Neuronal stem cell (in vitro differentiated cells): ENCODE results near the gene RYR1.
"Not testable (repeated sequence)": the region's sequence is repeated elsewhere in the genome, so short reads cannot be mapped to it uniquely, and the experiment has no call there.

Experiments used
- DNase-seq: peaks from one replicate; pipeline ENCODE4 v3.0.0-alpha.2; 2013; ENCODE audit warnings: low spot score
- H2AFZ ChIP-seq: one replicate; pipeline ENCODE4 v1.6.1; 2013; ENCODE audit warnings: mild to moderate bottlenecking, low read length, inconsistent platforms
- H2AK5ac ChIP-seq: 2 replicates; pipeline ENCODE4 v1.6.1; 2013; ENCODE audit warnings: low read depth, mild to moderate bottlenecking, inconsistent platforms, low read length, moderate library complexity, mixed read lengths
- H2BK120ac ChIP-seq: 2 replicates; pipeline ENCODE4 v1.6.1; 2013; ENCODE audit warnings: low read depth, mild to moderate bottlenecking, inconsistent platforms, low read length, moderate library complexity, mixed read lengths
- H2BK12ac ChIP-seq: one replicate; pipeline ENCODE4 v1.6.1; 2013; ENCODE audit warnings: low read length, inconsistent platforms
- H2BK15ac ChIP-seq: 2 replicates; pipeline ENCODE4 v1.6.1; 2013; ENCODE audit warnings: mild to moderate bottlenecking, low read length, inconsistent platforms, mixed read lengths
- H2BK5ac ChIP-seq: one replicate; pipeline ENCODE4 v1.6.1; 2013; ENCODE audit warnings: inconsistent platforms, mild to moderate bottlenecking, low read length, moderate library complexity
- H3K14ac ChIP-seq: one replicate; pipeline ENCODE4 v1.6.1; 2013; ENCODE audit warnings: low read length, inconsistent platforms
- H3K18ac ChIP-seq: 2 replicates; pipeline ENCODE4 v1.6.1; 2013; ENCODE audit warnings: low read length, inconsistent platforms
- H3K23ac ChIP-seq: 2 replicates; pipeline ENCODE4 v1.6.1; 2013; ENCODE audit warnings: low read depth, mild to moderate bottlenecking, mixed read lengths, low read length, inconsistent platforms; ENCODE audit not compliant: poor library complexity
- H3K27ac ChIP-seq: replicated peaks from 3 replicates; pipeline ENCODE4 v1.5.1; 2013; ENCODE audit warnings: low read length, inconsistent platforms
- H3K27me3 ChIP-seq, 3 experiments: 2 replicates each; pipeline ENCODE4 v1.6.1; 2013; ENCODE audit warnings: low read length in 3 of 3, mild to moderate bottlenecking in 2 of 3, inconsistent platforms in 1 of 3, low read depth in 1 of 3, mixed read lengths in 1 of 3, moderate library complexity in 1 of 3; ENCODE audit not compliant: control insufficient read depth in 3 of 3, insufficient read depth in 3 of 3
- H3K36me3 ChIP-seq, 2 donors: replicated peaks in 1 of 2; 2 replicates each; pipeline ENCODE4 v1.6.1; 2013; ENCODE audit warnings: low read length in 2 of 2; ENCODE audit not compliant: control insufficient read depth in 2 of 2, insufficient read depth in 2 of 2
- H3K4ac ChIP-seq: 2 replicates; pipeline ENCODE4 v1.6.1; 2013; ENCODE audit warnings: inconsistent platforms, mild to moderate bottlenecking, low read length, moderate library complexity
- H3K4me1 ChIP-seq, 2 donors: 1 replicate in 1 of 2; 2 replicates in 1 of 2; pipeline ENCODE4 v1.6.1; 2013; ENCODE audit warnings: low read length in 2 of 2, low read depth in 1 of 2; ENCODE audit not compliant: control insufficient read depth in 2 of 2, insufficient read depth in 1 of 2
- H3K4me2 ChIP-seq: one replicate; pipeline ENCODE4 v1.6.1; 2013; ENCODE audit warnings: mild to moderate bottlenecking, low read length, inconsistent platforms; ENCODE audit not compliant: insufficient read depth, poor library complexity, severe bottlenecking
- H3K4me3 ChIP-seq, 2 donors: 2 replicates each; pipeline ENCODE4 v1.5.1; 2013; ENCODE audit warnings: low read length in 2 of 2, mild to moderate bottlenecking in 2 of 2, inconsistent platforms in 1 of 2, moderate library complexity in 1 of 2
- H3K79me1 ChIP-seq: one replicate; pipeline ENCODE4 v1.6.1; 2013; ENCODE audit warnings: low read depth, mild to moderate bottlenecking, inconsistent platforms, low read length, moderate library complexity
- H3K9ac ChIP-seq: one replicate; pipeline ENCODE4 v1.6.1; 2013; ENCODE audit warnings: mild to moderate bottlenecking, low read depth, low read length, inconsistent platforms; ENCODE audit not compliant: poor library complexity
- H3K9me3 ChIP-seq, 2 donors: replicated peaks in 1 of 2; 2 replicates each; pipeline versions ENCODE3 to v1.6.1; 2013; ENCODE audit warnings: low read length in 2 of 2, mild to moderate bottlenecking in 2 of 2, inconsistent platforms in 1 of 2, low read depth in 1 of 2, mixed read lengths in 1 of 2, moderate library complexity in 1 of 2; ENCODE audit not compliant: control insufficient read depth in 2 of 2, insufficient read depth in 1 of 2
- H4K8ac ChIP-seq: one replicate; pipeline ENCODE4 v1.6.1; 2013; ENCODE audit warnings: low read depth, mild to moderate bottlenecking, inconsistent platforms, low read length, moderate library complexity
- H4K91ac ChIP-seq: one replicate; pipeline ENCODE4 v1.6.1; 2013; ENCODE audit warnings: low read length, low read depth, mild to moderate bottlenecking, inconsistent platforms; ENCODE audit not compliant: poor library complexity
- WGBS, 2 donors: extraction: QIAGEN DNeasy Blood & Tissue Kit; methylation state at CpG; one replicate each; pipeline ENCODE4 v1.1.7; 2013; ENCODE audit warnings: missing lambda C conversion rate in 2 of 2, mixed read lengths in 1 of 2; ENCODE audit not compliant: insufficient read length in 2 of 2, insufficient replicate concordance in 1 of 2; ENCODE audit errors: extremely low coverage in 2 of 2; 5-methylcytosine and 5-hydroxymethylcytosine counted together

Gene RYR1

GRCh38 chr19:38596057-38596981 lies 162.8 kb downstream of the RYR1 start:
- peak overlapping the region; percentile 83 for H2BK15ac ChIP-seq
- peak overlapping the region; percentile 50 for H3K27ac ChIP-seq
- H3K4me2 ChIP-seq: peak overlapping the region; percentile 85
- peak overlapping the region; percentile 31 for H3K14ac ChIP-seq
- H3K27me3 ChIP-seq: peaks cover 0 to 6% (median 2%) of the 10 kb centered on the region in 3 experiments
- H2BK12ac ChIP-seq: no peak overlapping the region
- no peaks in the 10 kb centered on the region for H3K36me3 ChIP-seq
- no CpG with 5 or more reads among the region's 55 CpGs for WGBS, 2 donors
- no peak overlapping the region for H4K91ac ChIP-seq
- H2BK5ac ChIP-seq: peak overlapping the region; percentile 53
- no peak overlapping the region for H3K4ac ChIP-seq
- H3K4me3 ChIP-seq: peak overlapping the region; percentile 17 to 79
- peak overlapping the region; percentile 90 for H2AFZ ChIP-seq
- H3K9me3 ChIP-seq: no peaks in the 10 kb centered on the region
- DNase-seq: peak; percentile 85
- H3K18ac ChIP-seq: peak overlapping the region; percentile 90
- H3K79me1 ChIP-seq: no peaks in the 10 kb centered on the region
- no peak overlapping the region for H2BK120ac ChIP-seq
- peaks cover 0 to 5% of the 10 kb centered on the region in 2 donors for H3K4me1 ChIP-seq
- H3K23ac ChIP-seq: peak overlapping the region; percentile 25
- peak overlapping the region; percentile 83 for H3K9ac ChIP-seq
- H2AK5ac ChIP-seq: peak overlapping the region; percentile 68
- no peak overlapping the region for H4K8ac ChIP-seq

GRCh38 chr19:38597075-38597474 lies 163.6 kb downstream of the RYR1 start:
- H3K4me3 ChIP-seq: peak overlapping the region in 1 of 2 donors; percentile 37
- no peaks in the 10 kb centered on the region for H3K79me1 ChIP-seq
- no CpG with 5 or more reads among the region's 11 CpGs for WGBS, 2 donors
- no peak overlapping the region for H3K27ac ChIP-seq
- peaks cover 0 to 5% of the 10 kb centered on the region in 2 donors for H3K4me1 ChIP-seq
- H4K8ac ChIP-seq: no peak overlapping the region
- no peak for DNase-seq
- no peak overlapping the region for H3K4ac ChIP-seq
- no peak overlapping the region for H3K23ac ChIP-seq
- H3K9me3 ChIP-seq: no peaks in the 10 kb centered on the region
- H3K9ac ChIP-seq: no peak overlapping the region
- H2BK15ac ChIP-seq: no peak overlapping the region
- H3K14ac ChIP-seq: no peak overlapping the region
- H3K27me3 ChIP-seq: peaks cover 0 to 6% (median 2%) of the 10 kb centered on the region in 3 experiments
- H3K36me3 ChIP-seq: no peaks in the 10 kb centered on the region
- H2BK5ac ChIP-seq: no peak overlapping the region
- H2BK12ac ChIP-seq: no peak overlapping the region
- no peak overlapping the region for H2BK120ac ChIP-seq
- no peak overlapping the region for H2AFZ ChIP-seq
- no peak overlapping the region for H4K91ac ChIP-seq
- peak overlapping the region; percentile 15 for H2AK5ac ChIP-seq
- no peak overlapping the region for H3K4me2 ChIP-seq
- H3K18ac ChIP-seq: peak overlapping the region; percentile 49

- H3K27me3 ChIP-seq: peaks cover 0 to 6% (median 2%) of the 10 kb centered on the region in 3 experiments
- no peak overlapping the region for H3K4me3 ChIP-seq
- H4K91ac ChIP-seq: no peak overlapping the region
- no peaks in the 10 kb centered on the region for H3K79me1 ChIP-seq
- no peak overlapping the region for H2BK12ac ChIP-seq
- H2BK120ac ChIP-seq: no peak overlapping the region
- H3K14ac ChIP-seq: no peak overlapping the region
- H2BK5ac ChIP-seq: no peak overlapping the region
- H3K18ac ChIP-seq: no peak overlapping the region
- H3K23ac ChIP-seq: no peak overlapping the region
- no peak overlapping the region for H3K4ac ChIP-seq
- H3K36me3 ChIP-seq: no peaks in the 10 kb centered on the region
- peaks cover 0 to 5% of the 10 kb centered on the region in 2 donors for H3K4me1 ChIP-seq
- H3K4me2 ChIP-seq: no peak overlapping the region
- H3K27ac ChIP-seq: no peak overlapping the region
- no peak overlapping the region for H2AK5ac ChIP-seq
- no peak overlapping the region for H2AFZ ChIP-seq
- no peaks in the 10 kb centered on the region for H3K9me3 ChIP-seq
- H2BK15ac ChIP-seq: no peak overlapping the region
- H4K8ac ChIP-seq: no peak overlapping the region
- DNase-seq: no peak
- WGBS, 2 donors: no CpG with 5 or more reads among the region's 11 CpGs
- H3K9ac ChIP-seq: no peak overlapping the region
Observed at GRCh38 chr19:38599722-38600121, 166.2 kb downstream of the RYR1 start.

GRCh38 chr19:38602856-38603255 lies 169.4 kb downstream of the RYR1 start:
- not testable (repeated sequence) for H3K14ac ChIP-seq, H4K91ac ChIP-seq, H3K36me3 ChIP-seq, H3K4me2 ChIP-seq, H3K4me1 ChIP-seq, H2BK120ac ChIP-seq, H3K9me3 ChIP-seq, H3K18ac ChIP-seq, H3K27ac ChIP-seq, H2BK5ac ChIP-seq, H3K23ac ChIP-seq, H2BK15ac ChIP-seq, H2BK12ac ChIP-seq, H3K27me3 ChIP-seq, H2AFZ ChIP-seq, H3K9ac ChIP-seq, H3K4me3 ChIP-seq, H3K4ac ChIP-seq, H3K79me1 ChIP-seq, DNase-seq, H2AK5ac ChIP-seq, H4K8ac ChIP-seq
- WGBS, 2 donors: 78% methylated on average over 2 of the region's 5 CpGs; no CpG with 5 or more reads in 1 of the 2 donors
